Spleen (tissue), 11 donors: ENCODE data around the gene FLT3LG. TPM values are rescaled to one million over a fixed set of nuclear protein-coding genes. Genes with fewer than 3 reads are reported as not detected.
A peak's percentile ranks its signal among the peaks of the same experiment; 100 is the strongest.

Experiments used
- DNase-seq: peaks from one replicate; pipeline ENCODE4 v3.0.0-alpha.2; 2020
- H3K27ac ChIP-seq, 8 donors: fragments of 200-600 bp; sonication (generic) in 7 of 8; 1 replicate in 4 of 8; 2 replicates in 4 of 8; pipeline versions ENCODE4 v1.5.0 to v1.8.0; 2016 to 2021; ENCODE audit warnings: inconsistent platforms in 4 of 8, mild to moderate bottlenecking in 4 of 8, moderate library complexity in 1 of 8
- H3K27me3 ChIP-seq, 7 donors: fragments of 200-600 bp; sonication (generic) in 6 of 7; replicated peaks in 1 of 7; 1 replicate in 4 of 7; 2 replicates in 3 of 7; pipeline versions ENCODE4 v1.5.0 to v1.8.0; 2016 to 2021; ENCODE audit warnings: inconsistent platforms in 3 of 7, mild to moderate bottlenecking in 1 of 7
- H3K36me3 ChIP-seq, 6 donors: fragments of 200-600 bp; sonication (generic) in 5 of 6; 1 replicate in 4 of 6; 2 replicates in 2 of 6; pipeline versions ENCODE4 v1.5.0 to v1.8.0; 2016 to 2021; ENCODE audit warnings: inconsistent platforms in 2 of 6
- H3K4me1 ChIP-seq, 6 donors: fragments of 200-600 bp; sonication (generic) in 5 of 6; 1 replicate in 3 of 6; 2 replicates in 3 of 6; pipeline versions ENCODE4 v1.5.0 to v1.8.0; 2016 to 2021; ENCODE audit warnings: inconsistent platforms in 3 of 6
- H3K4me3 ChIP-seq, 8 donors: fragments of 200-600 bp; sonication (generic) in 7 of 8; 1 replicate in 4 of 8; 2 replicates in 4 of 8; pipeline versions ENCODE4 v1.5.0 to v1.8.0; 2016 to 2021; ENCODE audit warnings: inconsistent platforms in 4 of 8, mild to moderate bottlenecking in 4 of 8, moderate library complexity in 2 of 8
- H3K9me3 ChIP-seq, 8 donors: fragments of 200-600 bp; sonication (generic) in 7 of 8; 1 replicate in 4 of 8; 2 replicates in 4 of 8; pipeline versions ENCODE4 v1.5.0 to v1.8.0; 2016 to 2021; ENCODE audit warnings: inconsistent platforms in 4 of 8
- CTCF ChIP-seq, 11 experiments: fragments of 200-600 bp in 7 of 11; fragments of 450-650 bp in 4 of 11; sonication (generic) in 4 of 11; IDR thresholded peaks in 8 of 11; conservative IDR thresholded peaks in 3 of 11; 1 replicate in 7 of 11; 2 replicates in 4 of 11; pipeline versions ENCODE4 v1.4.0 to v1.8.0; 2016 to 2021; ENCODE audit warnings: antibody characterized with exemption in 11 of 11, inconsistent platforms in 4 of 11, mild to moderate bottlenecking in 1 of 11
- POLR2A ChIP-seq, 3 donors: fragments of 450-650 bp; IDR thresholded peaks; one replicate each; pipeline ENCODE4 v1.5.1; 2017; ENCODE audit warnings: antibody characterized with exemption in 3 of 3, mild to moderate bottlenecking in 1 of 3
- POLR2AphosphoS5 ChIP-seq, 3 donors: sonication (generic); formaldehyde crosslinking; IDR thresholded peaks; one replicate each; pipeline ENCODE4 v1.5.1; 2017; ENCODE audit warnings: antibody characterized with exemption in 3 of 3
- WGBS, 5 donors: extraction: QIAGEN DNeasy Blood & Tissue Kit in 3 of 5; methylation state at CpG; one replicate each; pipeline versions ENCODE4 v1.1.5 to v1.1.7; 2013 to 2018; 5-methylcytosine and 5-hydroxymethylcytosine counted together
- intact Hi-C: fragments of 100-400 bp; cut with DNase I; formaldehyde crosslinking; loops from one replicate; pipeline ENCODE4 v1.15.0; 2023; ENCODE audit warnings: low total_unique reads
- polyA plus RNA-seq, 3 donors: library from polyadenylated mRNA; stranded (reverse); fragments of 200-250 nt; gene quantifications; one replicate each; pipeline ENCODE4 v1.2.1, GENCODE V29; 2013
- total RNA-seq, 7 donors: library from RNA; depleted of rRNA in 3 of 7; stranded (reverse); fragments of >200 nt in 3 of 7; fragmentation: NEBNext Ultra II Directional in 4 of 7; extraction: Animal tissue kit (Norgen Biotek cat#: 25700) in 4 of 7; gene quantifications; one replicate each; pipeline versions ENCODE4 v1.1.0 to v1.2.1, GENCODE V29; 2016 to 2021
- donor health status: healthy with polysubstance abuse.
- donor health status: DM: no; HTN: no; CAD: no; lungs with moderate emphysema.
- donor health status: DM: no; HTN: no; CAD: no.
- donor health status: Bipolar disorder and iron deficiency.
- donor health status: healthy.
- donor health status: DM: no; HTN: no; CAD: no.
- donor health status: DM: yes; HTN: yes; CAD: no.

The FLT3LG gene
- total and polyA plus RNA-seq, 10 donors: 11.2 to 32.8 (median 22.0) TPM

- WGBS, 5 donors: 91 to 96% (median 94%) methylated on average over 7 of the region's 7 CpGs
- peaks cover 21 to 45% (median 40%) of the 10 kb centered on the region in 6 donors for H3K4me1 ChIP-seq
- no peak overlapping the region for H3K4me3 ChIP-seq
- H3K9me3 ChIP-seq: no peaks in the 10 kb centered on the region
- peak overlapping the region in 6 of 8 donors; percentile 89 to 96 (median 93) for H3K27ac ChIP-seq
- TF ChIP-seq POLR2A (IDR thresholded peaks at IDR 0.05): no peak
- no peak for TF ChIP-seq POLR2AphosphoS5 (IDR thresholded peaks at IDR 0.05)
- no peak for TF ChIP-seq CTCF (IDR thresholded peaks at IDR 0.05 in 8 of 11, conservative IDR thresholded peaks at IDR 0.05 in 3 of 11)
- DNase-seq: no peak
- H3K27me3 ChIP-seq: no peaks in the 10 kb centered on the region
- intact Hi-C loops: no loop called here
- H3K36me3 ChIP-seq: peaks cover 0 to 78% (median 31%) of the 10 kb centered on the region in 6 donors
These were observed 12.2 kb downstream of the FLT3LG start for GRCh38 chr19:49486232-49486631.

- intact Hi-C loops: no loop called here
- H3K9me3 ChIP-seq: no peaks in the 10 kb centered on the region
- H3K4me3 ChIP-seq: peak overlapping the region in 5 of 8 donors; percentile 5 to 93 (median 76)
- no peaks in the 10 kb centered on the region for H3K27me3 ChIP-seq
- H3K36me3 ChIP-seq: peaks cover 2 to 78% (median 37%) of the 10 kb centered on the region in 6 donors
- H3K27ac ChIP-seq: peak overlapping the region; percentile 68 to 96 (median 92)
- WGBS, 5 donors: 62 to 67% (median 65%) methylated on average over 23 of the region's 23 CpGs
- TF ChIP-seq POLR2A (IDR thresholded peaks at IDR 0.05) (no peak), POLR2AphosphoS5 (IDR thresholded peaks at IDR 0.05) (no peak), CTCF (IDR thresholded peaks at IDR 0.05 in 8 of 11, conservative IDR thresholded peaks at IDR 0.05 in 3 of 11) (no peak)
- H3K4me1 ChIP-seq: peaks cover 21 to 49% (median 41%) of the 10 kb centered on the region in 6 donors
- peak; percentile 84 for DNase-seq
These were observed 12.8 kb downstream of the FLT3LG start for GRCh38 chr19:49486710-49487276.

- Histone ChIP-seq H3K27ac (peak within 1 kb of the TSS; percentile 89 to 98 (median 93)), H3K9me3 (no peaks in the 10 kb centered on the region), H3K36me3 (peaks cover 2 to 78% (median 41%) of the 10 kb centered on the region in 6 donors), H3K27me3 (no peaks in the 10 kb centered on the region), H3K4me3 (peak within 1 kb of the TSS; percentile 76 to 99 (median 93)), H3K4me1 (peaks cover 21 to 56% (median 45%) of the 10 kb centered on the region in 6 donors)
- DNase-seq: peak; percentile 100
- peak; percentile 100 for TF ChIP-seq POLR2AphosphoS5 (IDR thresholded peaks at IDR 0.05)
- TF ChIP-seq CTCF (IDR thresholded peaks at IDR 0.05 in 8 of 11, conservative IDR thresholded peaks at IDR 0.05 in 3 of 11): peak in 4 of 11 experiments; percentile 12 to 40 (median 32)
- TF ChIP-seq POLR2A (IDR thresholded peaks at IDR 0.05): peak; percentile 97 to 99 (median 98)
- intact Hi-C loops: no loop called here
- WGBS, 5 donors: 0 to 1% (median 1%) methylated on average over 40 to 57 of the region's 57 CpGs
These were observed 13.4 kb downstream of the FLT3LG start, which contains the start of gene RPL13A for GRCh38 chr19:49487277-49488045. Gene RPL13A (plus strand): TSS chr19:49487608. CDS start chr19:49487630, 22 bp downstream.
